Hematopoietic multipotent progenitor cell treated with erythropoietin and hydrocortisone succinate and interleukin-3 and kit ligand, for 8 days (in vitro differentiated cells): ENCODE results near the gene HPCAL4.
A peak's percentile ranks its signal among the peaks of the same experiment; 100 is the strongest.

Experiments
- DNase-seq: peaks from one replicate; pipeline ENCODE4 v3.0.0-alpha.2; 2015

HPCAL4 gene

DNA sequence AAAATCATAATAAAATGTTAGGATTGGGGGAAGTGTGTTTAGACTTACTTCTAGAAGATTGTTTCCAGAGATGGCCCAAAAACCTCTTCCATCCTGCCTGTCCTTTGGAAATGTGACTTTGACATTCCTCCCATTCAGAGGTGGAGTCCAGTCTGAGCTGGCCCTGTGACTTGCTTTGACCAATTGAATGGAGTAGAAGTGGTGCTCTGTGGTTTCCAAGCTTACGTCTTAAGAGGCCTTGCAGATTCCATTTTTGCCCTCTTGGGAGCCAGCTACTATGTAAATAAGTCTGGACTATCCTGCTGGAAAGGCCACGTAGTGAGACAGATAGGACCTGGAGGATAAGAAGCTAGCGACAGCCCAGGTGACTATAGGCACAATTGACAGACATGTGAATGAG, 18.0 kb downstream of the HPCAL4 start:
- no peak for DNase-seq

DNA sequence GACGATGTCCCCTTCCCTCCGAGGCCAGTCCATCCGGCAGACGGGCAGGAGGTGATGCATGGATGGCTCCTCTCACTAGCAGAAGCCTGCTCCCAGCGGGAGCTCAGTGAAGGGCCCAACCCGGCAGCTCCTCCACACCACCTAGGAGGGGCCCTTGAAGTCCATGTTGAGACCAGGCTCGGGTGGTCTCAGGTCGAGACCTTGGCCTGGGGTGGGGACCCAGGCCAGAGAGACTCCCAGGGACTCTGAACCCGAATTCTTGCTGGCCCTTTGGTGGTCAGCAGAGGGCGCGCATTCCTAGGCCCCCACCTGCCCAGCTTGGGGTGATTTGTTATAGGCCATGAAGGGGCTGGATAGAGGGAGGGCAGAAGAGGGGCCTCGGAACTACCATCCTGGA, 18.7 kb downstream of the HPCAL4 start:
- no peak for DNase-seq

DNA sequence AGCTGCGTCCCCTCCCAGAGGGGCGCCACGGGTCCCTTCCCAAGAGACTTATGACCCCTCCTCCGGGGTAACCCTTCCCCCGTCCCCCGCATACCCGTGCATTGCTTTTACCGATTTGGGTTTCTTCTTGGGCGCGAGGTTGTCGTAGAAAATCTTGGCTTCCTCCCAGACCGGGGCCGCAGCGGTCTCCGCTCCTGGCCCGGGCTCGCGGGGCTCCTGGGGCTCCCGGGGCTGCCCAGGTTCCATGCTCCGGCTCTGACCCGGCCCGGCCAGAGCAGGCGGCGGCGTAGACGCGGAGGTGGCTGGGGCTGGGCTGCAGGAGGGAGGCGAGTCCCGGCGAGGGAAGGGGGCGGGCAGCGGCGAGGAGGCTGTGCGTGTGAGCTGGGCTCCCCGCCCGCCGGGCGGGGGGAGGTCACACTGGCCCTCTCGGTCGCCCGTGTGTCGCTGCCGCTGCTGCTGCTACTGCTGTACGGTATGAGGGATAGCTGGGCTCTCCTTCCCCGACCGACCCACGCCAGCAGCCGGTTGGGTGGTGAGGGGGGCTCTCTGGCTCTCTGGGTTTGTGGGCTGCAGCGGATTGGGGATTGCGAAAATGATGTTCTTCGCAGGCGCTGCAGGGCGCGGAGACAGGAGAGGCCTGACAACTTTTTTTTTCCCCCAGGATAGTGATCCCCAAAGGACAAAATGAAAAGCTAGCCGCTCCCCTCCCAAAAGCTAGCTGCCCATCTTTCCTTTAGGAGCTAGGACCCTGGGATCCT, 19.3 kb downstream of the HPCAL4 start, which contains the start of gene NT5C1A:
Gene NT5C1A (minus strand): TSS at position 315 of the 758 bp plus-strand sequence. CDS start 69 bp downstream, at position 246.
- DNase-seq = no peak

DNA sequence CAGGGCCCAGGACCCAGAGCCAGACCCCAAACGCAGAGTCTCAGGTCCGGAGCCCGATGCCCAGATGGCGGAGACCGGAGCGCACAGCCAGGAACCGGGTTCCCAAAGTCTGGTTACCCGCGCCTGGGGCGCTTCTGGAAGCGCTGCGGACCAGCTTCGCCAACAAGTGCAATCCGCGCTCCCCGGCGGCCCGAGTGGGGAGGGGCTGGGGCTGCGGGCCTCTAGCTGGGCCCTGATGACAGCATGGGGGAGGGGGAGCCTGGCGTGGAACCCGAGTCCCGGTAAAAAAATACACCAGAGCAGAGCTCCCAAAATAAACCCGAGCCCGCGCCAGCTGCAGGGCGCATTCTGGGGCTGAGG, 19.8 kb downstream of the HPCAL4 start:
- no peak for DNase-seq

DNA sequence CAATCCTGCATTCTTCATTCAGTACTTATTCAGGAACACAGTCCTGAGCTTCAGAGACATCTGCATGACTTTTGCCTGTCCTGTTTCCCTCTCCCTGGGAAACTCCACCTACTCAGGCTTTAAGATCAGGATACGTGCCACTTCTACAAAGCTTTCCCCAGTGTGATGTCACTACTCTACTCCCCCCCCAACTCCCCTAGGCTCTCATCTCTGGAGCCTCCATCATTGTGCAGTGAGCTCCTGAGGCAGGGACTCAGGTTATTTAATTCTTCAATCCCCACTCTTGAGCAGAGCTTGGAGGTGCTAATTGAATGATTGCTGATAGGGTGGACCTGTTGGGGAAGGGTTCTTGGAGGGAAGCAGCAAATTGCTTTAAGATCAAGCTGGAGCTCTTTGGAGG, 20.5 kb downstream of the HPCAL4 start:
- DNase-seq = no peak

DNA sequence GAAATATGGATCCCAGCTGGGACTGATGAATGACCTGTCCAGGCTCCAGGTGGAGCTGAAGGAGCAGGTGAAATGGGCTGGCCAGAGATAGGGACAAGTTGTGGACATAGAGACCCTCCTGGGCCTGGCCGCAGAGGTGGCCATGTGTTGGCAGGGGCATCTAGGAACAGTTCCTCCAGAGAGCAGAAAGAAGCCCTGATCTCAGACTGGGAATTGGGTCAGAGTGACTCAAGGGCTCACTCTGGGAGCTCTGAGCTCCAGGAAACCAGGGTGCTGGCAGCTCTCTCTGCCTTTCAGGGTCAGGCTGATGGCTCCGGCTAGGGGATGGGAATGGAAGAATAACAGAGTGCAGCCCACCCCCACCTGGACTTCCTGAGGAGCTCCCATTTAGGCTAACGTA, 22.3 kb downstream of the HPCAL4 start:
- no peak for DNase-seq

DNA sequence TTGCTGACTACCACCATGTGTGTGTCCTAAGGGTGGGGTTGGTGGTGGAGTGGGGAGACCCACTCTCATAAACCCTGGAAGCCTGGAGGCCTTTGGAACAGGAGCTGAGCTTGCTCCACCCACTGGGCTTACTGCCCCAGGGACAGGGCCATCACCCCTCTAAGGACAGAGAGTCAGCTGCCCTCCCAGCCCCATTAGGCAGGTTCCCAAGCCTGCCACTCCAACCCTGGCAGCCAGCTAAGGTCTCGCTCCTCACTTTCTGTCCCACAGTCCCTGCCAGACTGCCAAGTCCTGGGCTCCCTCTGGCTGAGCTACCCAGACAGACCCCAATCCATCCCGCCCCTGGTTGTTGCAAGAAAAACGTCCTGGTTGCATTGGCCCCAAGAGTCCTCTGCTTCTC, 23.1 kb downstream of the HPCAL4 start:
- no peak for DNase-seq

DNA sequence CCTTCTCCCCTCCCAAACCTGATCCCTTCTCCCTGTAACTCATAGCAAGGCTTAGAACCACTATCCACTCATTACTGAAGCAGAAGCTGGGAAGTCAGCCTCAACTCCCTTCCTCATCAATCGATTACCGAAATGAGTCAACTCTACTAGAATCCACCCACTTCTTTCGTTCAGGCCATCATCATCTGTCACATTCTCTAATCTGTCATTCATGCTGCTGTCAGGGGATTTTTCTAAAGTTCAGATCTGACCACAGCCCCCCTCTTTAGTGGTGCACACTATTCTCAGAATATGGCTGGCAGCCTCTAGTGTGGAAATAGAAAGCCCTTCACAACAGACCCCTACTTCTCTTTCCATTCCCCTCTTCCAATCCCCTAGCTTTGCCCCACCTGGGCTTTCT, 24.5 kb downstream of the HPCAL4 start:
- DNase-seq = no peak

DNA sequence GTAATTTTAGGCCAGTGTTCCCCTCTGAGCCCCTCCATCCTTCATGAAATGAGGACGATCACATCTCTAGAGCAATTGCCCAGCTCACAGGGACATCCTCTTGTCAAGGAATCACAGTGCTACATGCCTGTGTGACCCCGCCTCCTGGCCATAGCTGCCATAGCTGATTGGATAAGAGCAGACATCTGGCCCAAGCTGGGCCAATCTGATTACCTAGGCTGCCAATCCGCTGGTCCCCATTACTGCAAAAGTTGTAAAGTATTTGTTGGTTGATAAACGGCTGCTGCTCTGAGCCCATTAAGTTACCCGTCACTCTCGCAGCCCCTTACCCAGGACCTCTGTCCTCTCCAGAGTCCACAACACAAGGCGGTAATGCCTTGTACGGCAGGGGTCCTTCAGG, 27.7 kb downstream of the HPCAL4 start:
- no peak for DNase-seq

DNA sequence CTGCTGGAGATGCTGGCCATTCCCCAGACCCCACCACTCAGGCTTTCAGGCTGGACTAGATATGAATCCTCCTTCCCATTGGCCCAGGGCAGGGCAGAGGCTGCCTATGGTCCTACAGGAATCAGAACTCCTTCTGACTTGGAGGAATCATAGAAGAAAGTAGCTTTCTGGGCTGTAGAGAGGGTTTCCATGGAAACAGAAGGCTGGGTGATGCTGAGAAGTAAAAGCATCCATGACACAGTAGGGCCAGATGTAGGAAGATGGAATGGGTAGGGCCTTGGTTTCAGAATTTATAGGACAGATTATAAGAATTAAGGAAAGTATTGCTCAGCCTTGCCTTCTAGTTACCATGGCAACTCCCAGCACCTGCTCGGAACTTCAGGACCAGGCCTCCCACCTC, 28.4 kb downstream of the HPCAL4 start:
- DNase-seq = no peak

DNA sequence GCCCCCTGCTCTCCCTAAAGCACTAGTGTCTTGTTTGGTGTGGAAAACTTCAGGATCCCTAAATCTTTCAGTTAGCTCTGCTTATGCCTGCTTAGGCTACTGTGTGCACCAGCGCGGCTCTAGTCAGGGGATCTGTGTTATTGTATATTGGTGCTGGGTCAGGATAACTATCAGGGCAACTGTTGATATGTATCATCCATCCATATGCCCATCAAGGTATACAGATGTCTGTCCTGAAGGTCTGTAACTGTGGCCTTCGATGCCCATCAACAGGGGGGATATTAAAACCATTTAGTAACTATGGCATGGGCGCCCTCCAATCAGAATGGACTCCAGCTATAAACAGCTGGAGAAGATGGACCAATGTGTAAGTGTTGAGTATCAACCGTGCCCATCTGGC, 31.7 kb downstream of the HPCAL4 start:
- no peak for DNase-seq

DNA sequence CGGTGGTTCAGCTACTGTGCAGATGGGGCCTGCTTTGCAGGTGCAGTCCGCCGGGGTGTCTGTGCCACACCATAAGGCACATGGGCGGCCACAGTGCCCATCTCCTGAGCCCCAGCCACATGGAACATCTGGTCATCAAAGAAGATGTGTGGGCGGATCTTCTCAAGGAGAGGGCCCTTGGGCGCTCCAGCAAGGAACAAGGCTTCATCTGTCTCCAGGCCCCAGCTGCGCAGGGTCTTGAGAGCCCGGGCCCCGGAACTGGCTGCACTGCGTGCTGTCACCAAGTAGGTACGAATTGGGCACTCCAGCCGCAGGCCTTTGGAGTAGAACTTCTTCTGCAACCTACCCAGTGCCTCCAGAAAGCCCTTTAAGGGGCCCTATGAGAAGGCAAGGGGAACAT, 32.1 kb downstream of the HPCAL4 start:
- DNase-seq = no peak

DNA sequence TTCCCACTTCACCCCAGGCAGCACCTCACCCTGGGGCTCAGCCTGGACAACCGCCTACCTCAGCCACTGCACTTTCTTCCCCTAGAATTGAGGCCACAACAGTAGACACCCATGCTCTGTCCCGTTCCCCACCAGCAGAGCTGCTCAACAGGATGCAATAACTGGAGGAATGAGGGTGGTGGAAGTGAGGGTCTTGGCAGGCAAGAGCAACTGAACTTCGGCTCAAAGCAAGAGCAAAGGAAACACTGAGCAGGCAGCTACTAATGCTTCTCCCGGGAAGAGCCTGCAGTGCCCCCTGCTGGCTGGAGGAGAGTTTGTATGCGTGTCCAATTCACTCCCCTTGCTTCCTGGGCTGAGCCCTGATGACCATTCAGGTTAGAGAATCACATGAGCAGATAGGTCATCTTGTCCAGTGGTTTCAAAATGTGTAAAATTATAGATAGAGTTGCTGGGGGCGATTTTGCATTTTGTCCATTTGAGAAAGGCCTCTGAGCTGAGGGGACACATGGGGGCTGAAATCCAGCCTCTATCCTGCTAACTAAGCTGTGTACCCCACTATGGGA, 33.2 kb downstream of the HPCAL4 start:
- peak; percentile 78 for DNase-seq

DNA sequence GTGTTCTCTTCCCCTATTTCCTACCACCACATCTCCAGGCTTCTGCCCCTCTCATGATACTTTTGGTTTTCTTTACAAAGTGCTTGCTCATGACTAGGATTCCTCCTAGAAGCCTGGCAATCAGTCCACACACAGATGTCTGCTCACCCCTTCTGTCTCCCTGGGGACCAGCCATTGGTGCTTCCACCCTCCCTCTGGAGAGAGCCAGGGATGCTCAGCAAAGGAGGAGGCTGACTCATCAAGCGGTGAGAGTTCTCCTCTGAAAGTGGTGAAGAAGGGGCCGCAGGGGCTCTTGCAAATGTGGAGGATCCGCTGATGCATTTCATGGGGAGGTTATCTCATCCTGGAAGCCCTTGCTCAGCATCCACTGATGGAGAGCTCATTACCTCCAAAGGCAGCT, 33.8 kb downstream of the HPCAL4 start:
- no peak for DNase-seq

DNA sequence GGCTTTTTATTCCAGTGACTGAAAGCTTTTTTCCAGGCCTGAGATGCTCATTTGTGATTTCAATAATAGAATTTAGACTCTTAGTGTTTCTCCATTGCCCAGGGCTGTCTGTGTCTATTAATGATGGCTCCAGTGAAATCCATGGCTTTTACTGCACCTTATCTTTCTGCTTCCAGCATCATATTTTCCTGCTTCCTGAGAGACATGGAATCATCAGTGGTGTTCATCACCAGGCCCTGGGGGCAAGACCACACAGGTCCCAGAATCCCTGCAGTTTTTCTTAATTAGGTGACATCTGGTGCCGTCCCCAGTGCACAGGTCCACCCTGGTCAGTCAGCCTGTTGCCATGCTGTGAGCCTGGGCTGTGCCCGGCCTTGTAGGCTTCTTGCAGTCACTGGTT, 34.8 kb downstream of the HPCAL4 start:
- DNase-seq = no peak

DNA sequence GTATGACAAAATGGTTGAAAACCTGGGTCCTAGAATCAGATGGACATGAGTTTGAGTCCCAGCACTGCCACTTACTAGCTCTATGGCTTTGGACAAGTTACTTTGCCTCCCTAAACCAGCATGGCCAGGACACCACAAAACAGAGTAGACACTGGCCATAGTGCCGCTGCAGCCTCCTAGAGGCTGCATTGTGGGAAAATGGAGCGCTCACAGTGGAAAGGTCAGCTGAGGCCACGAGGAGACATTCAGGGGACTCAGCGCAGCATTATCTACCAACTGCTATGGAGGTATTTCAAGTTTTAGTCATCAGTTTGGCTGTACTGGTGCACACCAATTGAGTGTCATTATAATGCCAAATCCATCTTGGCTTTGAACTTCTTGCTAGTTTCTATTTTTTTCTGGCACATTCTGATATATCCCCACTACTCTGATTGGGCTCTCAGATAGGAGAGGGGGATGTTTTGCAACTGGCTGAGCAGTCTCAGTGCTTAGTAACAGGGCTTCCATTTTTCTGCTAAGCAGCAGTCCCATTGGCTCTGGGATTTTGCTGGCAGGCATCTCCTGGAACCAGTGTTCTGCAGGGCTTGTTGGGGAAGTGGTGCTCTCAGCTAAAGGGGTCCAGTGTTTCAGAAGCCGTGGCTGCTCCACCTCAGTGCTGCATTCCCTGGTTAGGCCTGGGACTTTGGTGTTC, 35.5 kb downstream of the HPCAL4 start:
- DNase-seq = no peak

DNA sequence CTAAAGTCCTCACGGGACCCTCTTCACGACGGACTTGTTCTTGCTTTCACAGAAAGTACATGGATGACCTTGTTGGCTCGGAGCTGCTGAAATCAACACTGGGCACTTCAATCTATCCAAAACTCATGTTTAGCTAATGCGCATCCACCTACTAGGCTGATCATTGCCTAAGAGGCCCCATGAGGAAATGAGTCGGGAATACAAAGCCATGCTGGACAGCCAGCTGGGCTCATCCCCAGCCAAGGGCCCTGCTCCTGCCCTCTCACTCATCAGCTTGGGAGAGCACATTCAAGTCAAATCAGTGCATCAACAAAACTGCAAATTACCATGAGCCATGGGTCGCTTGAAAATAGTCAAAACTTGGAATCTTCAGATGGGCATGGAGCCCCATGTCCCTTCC, 36.9 kb downstream of the HPCAL4 start:
- no peak for DNase-seq

DNA sequence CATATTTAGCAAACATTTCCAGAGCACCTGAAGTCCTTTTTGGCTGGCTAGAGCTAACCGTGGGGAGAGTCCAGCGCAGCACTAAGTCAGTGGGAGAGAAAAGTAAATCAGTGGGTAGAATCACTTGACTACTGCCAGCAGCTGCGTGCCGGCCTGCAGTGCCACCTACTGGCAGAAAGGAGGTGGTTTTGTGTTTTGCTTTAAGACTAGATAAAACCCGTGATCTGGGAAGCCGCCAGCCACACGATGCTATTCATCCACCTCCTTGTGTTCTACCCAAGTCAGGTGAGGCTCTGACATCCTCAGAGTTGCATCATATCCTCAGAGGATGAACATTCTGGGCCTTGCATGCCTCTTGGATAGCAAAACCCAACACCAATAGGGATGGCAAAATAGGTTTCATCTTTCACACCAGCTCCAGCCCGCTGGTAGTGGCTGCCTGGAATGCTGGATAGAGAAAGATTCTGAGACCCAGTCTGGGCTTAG, 37.6 kb downstream of the HPCAL4 start:
- peak; percentile 75 for DNase-seq

DNA sequence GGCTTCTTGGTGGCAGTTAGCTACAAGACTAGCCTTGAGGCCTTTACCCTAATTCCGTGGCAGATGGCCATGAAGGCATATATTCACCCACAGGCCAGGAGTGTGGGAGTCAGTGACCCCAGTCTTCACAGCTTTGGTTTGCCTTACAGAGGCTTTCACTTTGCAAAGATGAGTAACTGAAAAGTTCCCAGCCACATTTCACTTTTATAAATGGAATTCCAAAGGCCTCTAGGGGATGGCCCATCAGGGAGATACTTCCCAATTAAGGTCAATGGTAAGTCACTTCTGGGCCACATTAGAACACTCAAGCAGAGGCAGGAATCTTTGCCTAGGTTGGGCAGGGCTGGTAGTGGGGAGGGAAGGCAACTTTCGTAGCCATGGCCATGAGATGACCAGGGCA, 38.7 kb downstream of the HPCAL4 start:
- no peak for DNase-seq

DNA sequence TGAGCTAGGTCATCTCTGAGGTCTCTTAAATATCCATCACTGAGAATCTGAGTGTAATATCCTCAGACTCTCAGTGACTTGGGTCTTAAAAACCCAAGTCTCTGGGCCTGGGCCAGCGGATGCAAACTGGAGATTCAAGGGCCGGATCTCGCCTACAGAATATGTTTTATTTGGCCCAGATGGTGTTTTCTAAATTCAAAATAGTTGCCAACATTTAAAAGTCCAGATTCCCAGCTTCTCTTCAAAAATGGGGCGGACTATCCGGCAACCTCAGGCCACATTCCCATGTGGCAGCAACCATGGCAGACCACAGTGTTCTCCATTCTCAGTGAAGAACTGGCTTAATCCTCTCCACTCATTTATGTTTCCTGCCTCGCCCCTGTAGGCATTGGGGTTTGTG, 39.1 kb downstream of the HPCAL4 start:
- DNase-seq = no peak

DNA sequence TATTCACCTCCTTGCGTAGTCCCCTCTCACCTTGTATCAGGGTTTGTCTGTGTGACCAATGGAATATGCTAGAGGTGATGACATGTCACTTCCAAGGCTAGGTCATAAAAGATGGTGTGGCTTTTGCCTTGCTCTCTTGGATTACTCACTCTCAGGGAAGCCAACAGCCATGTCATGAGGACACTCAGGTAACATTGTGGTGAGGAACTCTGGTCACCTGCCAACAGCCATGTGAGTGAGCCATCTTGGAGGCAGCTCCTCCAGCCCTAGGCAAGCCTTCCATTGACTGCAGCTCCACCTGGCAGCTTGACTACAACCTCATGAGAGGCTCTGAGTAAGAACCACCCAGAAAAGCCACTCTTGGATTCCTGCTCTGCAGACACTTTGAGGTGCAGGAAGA, 40.8 kb downstream of the HPCAL4 start:
- no peak for DNase-seq

DNA sequence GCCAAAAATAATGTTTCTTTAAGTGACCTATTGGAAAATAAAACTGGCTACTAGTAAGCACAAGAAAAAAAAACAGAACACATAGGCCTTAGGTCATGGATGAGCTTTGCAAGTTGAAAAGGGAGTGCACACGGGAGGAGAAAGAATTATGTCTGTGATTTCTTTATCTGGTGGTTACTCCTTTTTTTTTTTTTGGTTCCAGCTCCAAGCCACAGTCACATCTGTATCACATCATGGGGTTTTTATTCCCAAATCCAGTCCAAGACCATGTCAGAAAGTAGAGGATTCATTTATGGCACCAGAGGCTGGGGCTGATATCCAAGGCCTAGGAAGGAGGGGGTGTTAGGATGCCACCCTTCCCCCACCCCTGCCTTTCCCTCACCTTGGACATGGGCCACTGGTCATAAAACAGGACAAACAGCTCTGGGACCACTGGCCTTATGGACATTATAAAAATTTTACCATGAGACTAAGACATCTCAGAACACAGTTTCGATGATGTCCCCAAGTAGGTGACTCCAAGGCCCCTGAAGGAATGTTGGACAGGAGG, 41.5 kb downstream of the HPCAL4 start:
- DNase-seq = no peak

DNA sequence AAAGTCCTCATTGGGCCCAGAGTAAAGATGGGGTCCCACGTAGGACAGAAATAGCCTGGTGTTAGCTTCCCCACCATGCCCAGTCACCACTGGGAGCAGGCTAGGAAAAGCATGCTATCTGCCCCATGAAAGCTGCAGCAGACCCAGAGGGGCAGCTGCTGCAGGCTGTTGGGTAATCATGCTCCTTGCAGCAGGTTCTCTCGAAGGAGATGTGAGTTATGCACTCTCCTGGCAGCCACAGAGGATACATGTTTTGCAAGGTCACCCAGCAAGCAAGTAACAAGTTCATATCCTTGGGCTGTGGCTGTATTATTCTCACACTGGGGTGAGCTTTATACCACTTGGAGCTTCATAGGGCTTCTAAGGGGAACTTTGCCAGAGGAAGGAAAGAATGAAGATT, 42.7 kb downstream of the HPCAL4 start:
- no peak for DNase-seq

DNA sequence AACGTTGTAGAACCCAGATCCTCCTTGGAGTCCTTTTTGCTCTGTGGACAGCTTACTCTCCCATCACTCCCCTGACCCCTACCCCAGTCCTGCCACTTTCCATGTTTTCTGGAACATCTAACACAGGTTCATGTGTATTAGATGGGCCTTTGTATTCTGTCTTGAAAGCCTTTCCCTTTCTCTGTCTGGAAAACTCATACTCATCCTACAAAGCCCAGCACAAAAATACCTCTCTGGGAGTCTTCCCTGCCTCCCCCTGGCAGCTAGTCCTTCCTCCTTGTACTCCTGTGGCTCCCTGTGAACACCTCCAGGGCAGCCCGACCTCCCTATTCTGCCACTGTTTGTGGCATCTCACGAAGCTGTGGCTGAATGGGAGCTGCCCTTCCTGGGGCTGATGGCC, 44.0 kb downstream of the HPCAL4 start:
- DNase-seq = no peak
